HG03469 (cell line): ENCODE results near the gene MTMR1.

ENCODE experiments used
- ATAC-seq: cut with Tn5 transposase; IDR thresholded peaks from one replicate; pipeline ENCODE4 v1.9.1; 2021; ENCODE audit warnings: mild to moderate bottlenecking, moderate library complexity, moderate number of reproducible peaks; ENCODE audit not compliant: unreplicated experiment

The MTMR1 gene

GRCh38 chrX:150696331-150696730, 3.1 kb downstream of the MTMR1 start:
- no peak for ATAC-seq

DNA sequence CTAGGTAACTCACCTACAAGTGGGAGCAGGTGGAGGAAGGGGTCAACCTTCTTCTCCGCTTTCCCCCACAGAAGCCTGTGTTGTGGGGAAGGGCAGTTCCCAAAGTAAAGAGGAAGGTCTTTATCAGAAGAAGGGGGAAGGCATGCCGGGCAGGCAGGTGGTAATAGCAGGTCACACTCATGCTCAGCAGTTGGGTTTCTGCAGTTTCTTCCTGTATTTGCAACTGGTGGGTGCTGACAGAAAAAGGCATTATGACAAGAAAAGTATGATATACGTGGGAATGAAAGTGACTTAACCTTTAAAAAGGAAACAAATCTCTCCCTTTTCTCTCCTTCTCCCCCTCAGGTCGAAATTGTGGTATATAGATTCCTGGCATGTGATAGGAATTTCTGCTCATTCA, 3.7 kb downstream of the MTMR1 start:
- ATAC-seq, result no peak

DNA sequence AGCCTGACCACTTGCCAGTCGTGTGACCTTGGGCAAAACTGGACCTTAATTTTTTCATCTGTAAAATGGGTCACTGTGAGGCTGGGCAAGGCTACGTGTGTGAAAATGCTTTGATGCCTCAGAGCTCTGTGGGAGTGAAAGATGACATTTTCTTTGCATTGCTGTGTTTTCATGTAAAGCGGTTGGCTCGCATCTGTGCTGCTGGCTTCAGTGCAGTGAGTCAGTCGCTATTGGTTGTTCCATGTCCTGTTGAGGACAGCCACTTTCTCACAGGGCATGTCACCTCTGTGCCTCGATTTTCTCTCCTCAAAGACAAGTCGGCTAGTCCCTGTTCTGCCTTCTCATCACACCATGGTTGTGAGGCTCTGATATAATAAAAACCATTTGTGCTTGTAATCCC, 4.4 kb downstream of the MTMR1 start:
- no peak for ATAC-seq

DNA sequence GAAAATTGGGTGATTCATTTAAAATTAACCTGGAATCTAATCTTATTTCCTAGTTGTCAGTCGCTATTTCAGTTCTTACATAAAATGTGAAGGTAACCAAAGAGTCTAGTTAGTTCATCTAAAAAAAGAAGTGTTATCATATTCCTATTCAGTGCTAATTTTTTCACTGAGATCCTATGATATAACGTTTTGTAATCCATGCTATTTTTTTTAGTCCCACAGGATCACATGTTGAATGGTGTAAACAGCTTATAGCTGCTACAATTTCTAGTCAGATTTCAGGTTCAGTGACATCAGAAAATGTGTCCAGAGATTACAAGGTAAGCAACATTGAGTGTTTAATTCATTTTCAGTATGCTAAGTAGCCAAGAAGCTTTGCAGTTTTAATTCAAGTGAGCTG, 5.8 kb downstream of the MTMR1 start:
- ATAC-seq, result no peak

DNA sequence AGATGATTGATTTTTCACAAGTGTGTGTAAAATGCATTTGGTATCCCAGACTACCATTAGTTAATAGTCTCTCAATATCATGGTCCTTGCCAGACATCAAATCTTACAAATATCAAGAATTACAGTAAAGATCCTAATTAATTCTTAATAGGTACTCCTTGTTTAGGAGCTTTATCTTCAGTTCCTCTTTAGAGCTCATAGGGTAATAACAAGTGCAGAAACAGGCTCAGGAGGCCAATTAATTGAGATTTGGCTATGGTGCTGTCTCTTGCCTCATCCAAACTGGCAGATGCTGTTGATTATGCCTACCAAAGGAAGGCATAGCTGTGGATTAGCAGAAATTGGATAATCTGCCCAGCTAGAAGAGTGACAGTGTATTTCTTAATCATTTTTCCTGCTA, 6.9 kb downstream of the MTMR1 start:
- no peak for ATAC-seq

DNA sequence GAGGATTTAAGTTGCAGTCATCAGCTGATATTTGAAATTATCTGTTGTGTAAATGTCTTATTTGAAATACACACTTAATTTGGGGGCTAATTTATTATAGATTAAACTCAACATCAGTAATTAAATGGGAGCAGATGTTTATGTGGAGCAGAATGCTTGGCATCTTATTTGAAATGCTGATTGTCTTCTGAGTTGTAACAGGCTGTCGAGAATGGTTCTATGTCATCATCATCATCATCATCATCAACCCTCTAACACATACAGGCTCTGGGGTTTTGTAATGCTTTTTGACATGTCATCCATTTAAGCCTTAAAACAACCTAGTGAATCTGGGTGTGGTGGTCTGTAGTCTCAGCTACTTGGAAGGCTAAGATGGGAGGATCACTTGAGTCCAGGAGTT, 8.2 kb downstream of the MTMR1 start:
- ATAC-seq, result no peak

DNA sequence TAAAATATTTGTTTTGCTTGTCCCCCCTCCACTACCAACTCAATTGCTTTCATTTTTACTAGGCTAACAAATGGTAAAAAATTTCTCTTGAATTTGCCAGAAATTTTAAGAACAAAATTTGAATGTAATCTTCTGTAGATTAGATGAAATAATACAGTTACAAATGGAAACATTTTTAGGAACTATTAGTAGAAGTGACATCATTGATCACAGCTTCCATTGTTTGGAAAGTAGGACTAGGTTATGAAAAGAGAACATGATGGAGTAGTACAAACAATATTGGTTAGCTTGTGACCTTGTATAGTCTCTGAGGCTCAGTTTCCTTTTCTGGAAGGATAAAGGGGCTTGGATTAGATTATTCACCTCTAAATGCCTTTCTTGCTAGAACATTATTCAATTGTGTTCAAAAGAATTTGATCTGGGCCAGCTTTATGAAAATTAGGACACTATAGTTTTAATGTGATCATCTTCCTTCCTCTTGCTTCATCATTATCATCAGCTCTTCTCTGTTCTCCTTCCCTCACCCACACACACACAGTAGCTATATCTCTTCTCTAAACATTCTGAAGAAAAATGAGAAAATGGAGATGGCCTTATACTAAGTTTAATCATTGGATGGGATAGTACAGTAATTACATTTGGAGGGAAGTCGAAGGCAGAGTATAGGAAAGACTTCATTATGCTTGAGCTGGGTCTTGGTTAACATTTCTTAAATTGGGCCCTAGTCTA, 9.9 kb downstream of the MTMR1 start:
- ATAC-seq, result no peak

DNA sequence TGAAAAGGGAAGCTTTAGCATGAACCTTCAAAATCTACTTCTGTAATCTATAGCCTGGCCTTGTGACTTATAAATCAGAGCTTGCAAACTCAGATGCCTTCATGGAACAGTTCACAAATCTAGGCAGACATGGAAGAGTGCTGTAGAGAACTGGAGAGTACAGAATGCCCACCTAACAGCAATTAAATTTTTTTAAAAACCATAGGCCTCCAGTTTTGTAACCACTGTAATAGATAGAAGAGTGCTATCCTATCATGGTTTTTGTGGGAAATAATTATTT, 10.4 kb downstream of the MTMR1 start:
- ATAC-seq, result no peak

GRCh38 chrX:150704030-150704613, 10.9 kb downstream of the MTMR1 start:
- ATAC-seq, result no peak

GRCh38 chrX:150712619-150713018, 19.4 kb downstream of the MTMR1 start:
- no peak for ATAC-seq

DNA sequence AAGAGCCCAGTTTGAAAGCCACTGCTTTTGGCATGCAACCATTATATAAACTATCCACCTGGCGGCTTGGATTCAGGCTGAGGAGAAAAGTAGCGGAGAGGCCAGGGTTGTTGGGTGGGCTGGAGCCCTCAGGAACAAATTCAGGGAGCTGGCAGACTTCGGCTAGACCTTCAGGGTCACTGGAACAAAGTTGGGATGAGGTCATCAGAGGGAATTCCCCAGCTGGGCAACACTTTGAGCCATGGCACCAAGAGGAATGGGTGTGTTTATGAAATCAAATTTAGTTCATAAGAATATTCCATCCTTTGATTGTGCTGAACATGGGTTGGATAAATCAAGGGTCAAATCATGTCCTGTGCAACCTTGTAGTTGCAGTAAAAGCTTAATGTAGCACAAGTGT, 22.0 kb downstream of the MTMR1 start:
- ATAC-seq, result no peak

DNA sequence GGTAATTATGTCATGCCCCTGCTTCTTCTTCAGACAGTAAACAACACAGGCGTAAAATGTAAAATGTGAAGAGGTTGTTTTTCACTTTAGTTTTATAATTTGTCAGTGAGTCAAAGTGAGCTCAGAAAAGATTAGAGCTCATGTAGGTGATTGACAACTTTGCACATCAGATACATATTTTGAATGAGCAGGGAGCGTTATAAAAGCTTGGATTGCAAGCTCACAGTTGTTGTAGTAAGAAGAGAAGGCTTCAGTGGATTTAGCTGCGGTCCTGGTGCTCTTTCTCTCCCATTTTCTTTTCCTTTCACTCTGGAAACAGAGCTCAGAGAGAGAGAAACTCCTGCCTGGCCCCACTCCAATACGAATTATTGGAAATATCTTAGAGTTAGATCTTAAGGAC, 26.4 kb downstream of the MTMR1 start:
- no peak for ATAC-seq

- ATAC-seq, result no peak
Observed at GRCh38 chrX:150729956-150730355, 36.8 kb downstream of the MTMR1 start.

- ATAC-seq, result no peak
Observed at GRCh38 chrX:150730719-150731118, 37.5 kb downstream of the MTMR1 start.

GRCh38 chrX:150731795-150732194, 38.6 kb downstream of the MTMR1 start:
- no peak for ATAC-seq

- ATAC-seq, result no peak
Observed at GRCh38 chrX:150736475-150736874, 43.3 kb downstream of the MTMR1 start.

- no peak for ATAC-seq
Observed at GRCh38 chrX:150752124-150752523, 58.9 kb downstream of the MTMR1 start.

- no peak for ATAC-seq
Observed at GRCh38 chrX:150753357-150753756, 60.2 kb downstream of the MTMR1 start.

- no peak for ATAC-seq
Observed at GRCh38 chrX:150753968-150754367, 60.8 kb downstream of the MTMR1 start.

GRCh38 chrX:150757371-150757770, 64.2 kb downstream of the MTMR1 start:
- ATAC-seq, result no peak

DNA sequence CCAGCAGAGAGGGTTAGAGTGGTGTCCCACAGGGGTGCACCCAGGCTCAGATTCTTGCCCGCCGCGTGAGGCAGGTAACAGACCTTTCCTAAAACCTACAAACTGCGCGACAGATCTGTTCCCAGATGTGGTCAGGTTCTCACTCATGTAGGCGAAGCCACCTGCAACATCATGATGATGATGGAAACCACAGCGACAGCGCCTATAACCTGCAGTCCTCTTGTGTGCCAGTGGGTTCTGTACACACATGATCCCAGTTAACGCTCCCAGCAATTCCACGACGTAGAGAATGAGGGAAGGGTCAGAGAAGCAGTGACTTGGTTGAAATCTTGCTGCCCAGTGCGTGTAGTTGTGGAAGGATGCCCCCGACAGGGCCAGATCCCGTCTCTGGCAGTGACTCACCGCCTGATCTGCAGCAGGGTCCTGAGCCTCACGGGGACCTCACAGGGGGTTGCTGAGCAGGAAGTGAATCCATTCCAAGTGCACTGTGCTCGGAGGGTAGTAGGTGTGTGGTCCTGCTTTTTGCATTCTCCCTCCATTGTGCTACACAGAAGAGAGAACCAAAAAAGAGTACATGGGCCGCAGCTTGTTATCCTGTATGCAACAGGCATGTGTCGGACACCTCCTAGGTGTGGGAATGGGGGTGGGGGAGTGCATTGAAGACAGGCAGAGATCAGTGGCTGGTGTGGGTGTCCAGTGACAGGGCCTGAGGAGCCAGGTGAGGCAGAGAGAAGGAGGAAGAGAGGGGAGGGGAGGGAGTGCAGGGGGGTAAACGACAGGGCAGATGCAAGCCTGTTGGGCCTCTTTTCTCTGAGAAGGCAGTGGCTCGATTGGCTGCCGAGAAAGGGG, 66.6 kb downstream of the MTMR1 start:
- no peak for ATAC-seq

DNA sequence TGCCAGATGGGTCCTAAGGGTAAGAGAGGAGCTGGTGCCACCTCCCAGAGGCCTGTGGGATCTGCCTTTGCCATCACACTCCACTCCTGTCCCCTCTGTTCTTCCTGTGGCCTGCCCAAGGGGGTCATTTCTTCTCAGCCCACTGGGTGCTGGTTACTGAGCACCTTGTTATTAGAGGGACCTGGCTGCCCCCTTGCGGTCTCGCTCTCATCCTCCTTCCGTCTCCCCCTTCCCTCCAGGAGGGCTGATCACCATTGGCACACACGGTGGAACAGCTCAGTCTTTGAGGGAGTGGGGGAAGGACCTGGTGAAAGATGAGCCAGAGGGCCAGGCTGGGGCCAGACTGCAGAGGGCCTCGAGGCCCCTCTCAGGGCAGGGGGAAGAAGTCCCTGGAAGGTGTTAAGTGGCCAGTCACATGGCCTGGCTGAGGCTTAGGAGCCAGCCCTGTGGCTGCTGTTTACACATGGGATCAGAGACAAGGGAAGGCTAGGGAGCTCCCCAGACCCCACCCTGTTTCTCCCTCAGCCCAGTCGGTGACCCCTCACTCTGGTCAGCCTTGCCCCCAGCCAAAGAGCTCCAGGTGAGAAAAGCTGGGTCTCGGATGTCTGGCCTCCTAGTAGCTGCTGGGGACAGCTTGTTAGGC, 68.1 kb downstream of the MTMR1 start:
- no peak for ATAC-seq
